Stimulated activated CD8-positive, alpha-beta memory T cell treated with anti-CD3 and anti-CD28 coated beads, Interleukin-12 subunit alpha, Interleukin-12 subunit beta, amount 100 ng/mL, for 1 hour (primary cell): Measurements from ENCODE around the gene TRIM52.
"Not testable (repeated sequence)": the region's sequence is repeated elsewhere in the genome, so short reads cannot be mapped to it uniquely, and the experiment has no call there.

ENCODE experiments used
- DNase-seq: peaks from one replicate; pipeline ENCODE4 v3.0.0-alpha.2; 2020; ENCODE audit warnings: low read depth

TRIM52 gene

GRCh38 chr5:181214249-181214648 is 46.7 kb downstream of the TRIM52 start:
- not testable (repeated sequence) for DNase-seq

GRCh38 chr5:181212934-181213333 is 48.0 kb downstream of the TRIM52 start:
- DNase-seq = no peak

GRCh38 chr5:181212080-181212479 is 48.9 kb downstream of the TRIM52 start:
- DNase-seq = no peak

GRCh38 chr5:181211208-181211607 is 49.7 kb downstream of the TRIM52 start:
- no peak for DNase-seq

GRCh38 chr5:181210698-181211097 is 50.2 kb downstream of the TRIM52 start:
- DNase-seq = not testable (repeated sequence)

- not testable (repeated sequence) for DNase-seq
Observed at GRCh38 chr5:181210148-181210547, 50.8 kb downstream of the TRIM52 start.

GRCh38 chr5:181209006-181209405 is 51.9 kb downstream of the TRIM52 start:
- not testable (repeated sequence) for DNase-seq

GRCh38 chr5:181207960-181208253 is 53.0 kb downstream of the TRIM52 start:
- DNase-seq = no peak

GRCh38 chr5:181207214-181207959 is 53.6 kb downstream of the TRIM52 start:
- DNase-seq = no peak

GRCh38 chr5:181205761-181206649 is 54.9 kb downstream of the TRIM52 start:
- no peak for DNase-seq
